AG08395 (cell line): ENCODE data around the gene PPP1R14D.
A peak's percentile ranks its signal among the peaks of the same experiment; 100 is the strongest.

Experiments used
- DNase-seq: peaks from one replicate; pipeline ENCODE4 v3.0.0; 2012; ENCODE audit warnings: mixed read lengths, low spot score

The PPP1R14D gene

GRCh38 chr15:40852529-40852928 is 24.0 kb upstream of the PPP1R14D start:
- no peak for DNase-seq

GRCh38 chr15:40850576-40851112 is 22.1 kb upstream of the PPP1R14D start:
- DNase-seq, result no peak

GRCh38 chr15:40847223-40847961 is 18.9 kb upstream of the PPP1R14D start:
- no peak for DNase-seq

- DNase-seq, result no peak
Observed at GRCh38 chr15:40846841-40847222, 18.3 kb upstream of the PPP1R14D start.

GRCh38 chr15:40845511-40846284 is 17.2 kb upstream of the PPP1R14D start:
- no peak for DNase-seq

GRCh38 chr15:40845036-40845435 is 16.5 kb upstream of the PPP1R14D start:
- DNase-seq, result no peak

GRCh38 chr15:40844696-40845030 is 16.2 kb upstream of the PPP1R14D start:
- DNase-seq, result peak; percentile 28

- no peak for DNase-seq
Observed at GRCh38 chr15:40843885-40844695, 15.6 kb upstream of the PPP1R14D start, which contains the start of gene SPINT1. TSS of gene SPINT1 (plus strand) at chr15:40844048. CDS start at chr15:40844555, 507 bp downstream.

- no peak for DNase-seq
Observed at GRCh38 chr15:40843261-40843884, 14.9 kb upstream of the PPP1R14D start.

- DNase-seq, result no peak
Observed at GRCh38 chr15:40841741-40842140, 13.2 kb upstream of the PPP1R14D start.

GRCh38 chr15:40838756-40839155 is 10.2 kb upstream of the PPP1R14D start:
- DNase-seq, result no peak

GRCh38 chr15:40836020-40836419 is 7.5 kb upstream of the PPP1R14D start:
- DNase-seq, result no peak

GRCh38 chr15:40832903-40833302 is 4.4 kb upstream of the PPP1R14D start:
- DNase-seq, result no peak

GRCh38 chr15:40831861-40832260 is 3.4 kb upstream of the PPP1R14D start:
- no peak for DNase-seq

- no peak for DNase-seq
Observed at GRCh38 chr15:40830884-40831283, 2.4 kb upstream of the PPP1R14D start.

GRCh38 chr15:40829115-40829514 is 607 bp upstream of the PPP1R14D start:
- DNase-seq, result no peak

- no peak for DNase-seq
Observed at GRCh38 chr15:40826423-40827075, 2.0 kb downstream of the PPP1R14D start.

- no peak for DNase-seq
Observed at GRCh38 chr15:40825661-40826422, 2.7 kb downstream of the PPP1R14D start.

GRCh38 chr15:40823572-40824343 is 4.8 kb downstream of the PPP1R14D start:
- no peak for DNase-seq

GRCh38 chr15:40821195-40821594 is 7.3 kb downstream of the PPP1R14D start:
- DNase-seq, result no peak
